CD8-positive, alpha-beta memory T cell (primary cell): ENCODE data around the gene RFTN1. TPM values are rescaled to one million over a fixed set of nuclear protein-coding genes. Genes with fewer than 3 reads are reported as not detected.

ENCODE experiments used
- CTCF ChIA-PET: fragments of 350-600 bp; sonication (Branson Sonifier 250); formaldehyde crosslinking; loops from one replicate; lab custom pipeline; 2021; ENCODE audit warnings: antibody characterized with exemption; lab: Charles Lee
- POLR2A ChIA-PET: fragments of 350-600 bp; sonication (Branson Sonifier 250); formaldehyde crosslinking; loops from one replicate; lab custom pipeline; 2021; ENCODE audit warnings: antibody characterized with exemption; lab: Charles Lee
- DNase-seq, 5 donors: peaks; one replicate each; pipeline versions ENCODE4 v3.0.0 to v3.0.0-alpha.2; 2020 to 2022; ENCODE audit warnings: mixed read lengths in 1 of 5
- H3K27ac ChIP-seq: one replicate; pipeline ENCODE4 v1.7.0; 2013; ENCODE audit warnings: low read depth, mild to moderate bottlenecking, low read length, moderate library complexity
- H3K27me3 ChIP-seq: 2 replicates; pipeline ENCODE4 v1.7.0; 2013; ENCODE audit warnings: low read length, mild to moderate bottlenecking; ENCODE audit not compliant: insufficient read depth, poor library complexity, severe bottlenecking
- H3K36me3 ChIP-seq: 2 replicates; pipeline ENCODE4 v1.7.0; 2013; ENCODE audit warnings: mild to moderate bottlenecking, low read length, moderate library complexity; ENCODE audit not compliant: insufficient read depth
- H3K4me1 ChIP-seq: 2 replicates; pipeline ENCODE4 v1.7.0; 2013; ENCODE audit warnings: mild to moderate bottlenecking, low read length, moderate library complexity; ENCODE audit not compliant: insufficient read depth
- H3K4me3 ChIP-seq: 2 replicates; pipeline ENCODE4 v1.7.0; 2013; ENCODE audit warnings: mild to moderate bottlenecking, low read length
- H3K9me3 ChIP-seq: 2 replicates; pipeline ENCODE4 v1.7.0; 2013; ENCODE audit warnings: mild to moderate bottlenecking, low read length
- H3K27ac Mint-ChIP-seq, 8 donors: one replicate each; pipeline ENCODE4 v1.8.0; 2020 to 2021; ENCODE audit warnings: mixed read lengths in 8 of 8, mild to moderate bottlenecking in 6 of 8, inconsistent platforms in 3 of 8, moderate library complexity in 3 of 8
- H3K27me3 Mint-ChIP-seq, 2 donors: one replicate each; pipeline ENCODE4 v1.8.0; 2020 to 2021; ENCODE audit warnings: mixed read lengths in 2 of 2, mild to moderate bottlenecking in 1 of 2, moderate library complexity in 1 of 2
- H3K36me3 Mint-ChIP-seq, 3 donors: one replicate each; pipeline ENCODE4 v1.8.0; 2020 to 2021; ENCODE audit warnings: mixed read lengths in 3 of 3, inconsistent platforms in 1 of 3, mild to moderate bottlenecking in 1 of 3
- H3K4me1 Mint-ChIP-seq, 3 donors: one replicate each; pipeline ENCODE4 v1.8.0; 2020 to 2021; ENCODE audit warnings: mixed read lengths in 3 of 3, inconsistent platforms in 1 of 3, mild to moderate bottlenecking in 1 of 3
- H3K4me3 Mint-ChIP-seq, 7 donors: one replicate each; pipeline ENCODE4 v1.8.0; 2020 to 2021; ENCODE audit warnings: mixed read lengths in 7 of 7, mild to moderate bottlenecking in 6 of 7, moderate library complexity in 4 of 7, inconsistent platforms in 2 of 7
- H3K9me3 Mint-ChIP-seq, 5 donors: one replicate each; pipeline ENCODE4 v1.8.0; 2020 to 2022; ENCODE audit warnings: mixed read lengths in 5 of 5, mild to moderate bottlenecking in 3 of 5, moderate library complexity in 2 of 5, inconsistent platforms in 1 of 5
- polyA plus RNA-seq: library from polyadenylated mRNA; unstranded; fragments of 300-500 nt; fragmentation: Illumina TruSeq; gene quantifications from one replicate; pipeline ENCODE4 v1.2.3, GENCODE V29; 2021
- total RNA-seq, 2 experiments: library from RNA; stranded (reverse); gene quantifications; one replicate each; pipeline ENCODE4 v1.2.3, GENCODE V29; 2021

The RFTN1 gene
- total and polyA plus RNA-seq, 3 experiments from 2014 or later: 87.4 to 126 (median 125) TPM

GRCh38 chr3:16323737-16324136 lies 189.8 kb downstream of the RFTN1 start:
- Mint-ChIP-seq H3K4me3 (no peak overlapping the region), H3K4me1 (peaks cover 28 to 46% (median 29%) of the 10 kb centered on the region in 3 donors), H3K27me3 (peaks cover 0 to 4% of the 10 kb centered on the region in 2 donors), H3K27ac (peak overlapping the region in 5 of 8 donors; percentile 23 to 90 (median 62)), H3K9me3 (no peaks in the 10 kb centered on the region), H3K36me3 (peaks cover 11 to 94% (median 16%) of the 10 kb centered on the region in 3 donors)
- no peak overlapping the region for H3K4me3 ChIP-seq
- peaks cover 65% of the 10 kb centered on the region for H3K36me3 ChIP-seq
- H3K27me3 ChIP-seq: no peaks in the 10 kb centered on the region
- peaks cover 16% of the 10 kb centered on the region for H3K4me1 ChIP-seq
- DNase-seq: no peak
- CTCF ChIA-PET: interaction anchor here (1.0 to 16.0 kb wide), 5 partner anchors 10 to 56 kb away, joined by 3 to 286 read pairs (median 6); partner anchors contain the start of genes DPH3 and OXNAD1
- POLR2A ChIA-PET: interaction anchor here (1.2 kb wide), 2 partner anchors 35 to 37 kb away, joined by 3 read pairs; no protein-coding TSS in a partner anchor
- no peak overlapping the region for H3K27ac ChIP-seq
- H3K9me3 ChIP-seq: no peaks in the 10 kb centered on the region

GRCh38 chr3:16322189-16322588 lies 191.3 kb downstream of the RFTN1 start:
- Mint-ChIP-seq H3K4me1 (peaks cover 43 to 57% (median 44%) of the 10 kb centered on the region in 3 donors), H3K36me3 (peaks cover 11 to 96% (median 17%) of the 10 kb centered on the region in 3 donors)
- H3K27me3 ChIP-seq: no peaks in the 10 kb centered on the region

DNA sequence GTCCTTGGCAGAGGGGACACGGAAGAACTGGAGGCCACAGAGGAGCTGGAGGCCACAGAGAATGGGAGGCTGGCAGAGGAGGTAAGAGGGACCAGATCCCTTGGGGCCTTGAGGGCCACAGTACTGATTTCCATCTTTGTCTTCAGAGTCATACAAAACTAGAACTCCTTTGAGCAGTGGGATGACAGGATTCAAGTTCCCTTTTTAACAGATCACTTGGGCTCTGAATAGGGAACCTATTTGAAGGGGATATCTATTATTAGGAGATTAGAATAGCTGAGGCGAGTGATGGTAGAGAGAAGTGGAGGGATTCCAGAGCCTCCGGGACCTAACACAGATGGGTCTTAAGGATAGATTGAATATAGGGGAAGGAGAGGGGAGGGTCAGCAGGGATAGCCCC lies 192.8 kb downstream of the RFTN1 start:
- Histone ChIP-seq H3K36me3 (peaks cover 72% of the 10 kb centered on the region), H3K4me3 (no peak overlapping the region), H3K9me3 (no peaks in the 10 kb centered on the region), H3K4me1 (peaks cover 47% of the 10 kb centered on the region), H3K27ac (no peak overlapping the region), H3K27me3 (no peaks in the 10 kb centered on the region)
- peaks cover 16 to 96% (median 21%) of the 10 kb centered on the region in 3 donors for H3K36me3 Mint-ChIP-seq
- peak overlapping the region; percentile 73 to 89 (median 80) for H3K27ac Mint-ChIP-seq
- H3K9me3 Mint-ChIP-seq: no peaks in the 10 kb centered on the region
- CTCF ChIA-PET: interaction anchor here (1.0 to 16.0 kb wide), 8 partner anchors 8 to 231 kb away, joined by 3 to 286 read pairs (median 16); partner anchors contain the start of genes DPH3 and OXNAD1
- peak overlapping the region in 1 of 7 donors; percentile 44 for H3K4me3 Mint-ChIP-seq
- DNase-seq: no peak
- POLR2A ChIA-PET: interaction anchor here (1.5 to 2.8 kb wide), 3 partner anchors 11 to 35 kb away, joined by 3 to 9 read pairs (median 4); no protein-coding TSS in a partner anchor
- peaks cover 0 to 5% of the 10 kb centered on the region in 2 donors for H3K27me3 Mint-ChIP-seq
- H3K4me1 Mint-ChIP-seq: peaks cover 54 to 63% (median 58%) of the 10 kb centered on the region in 3 donors

More at GRCh38 chr3:16322189-16322588, 191.3 kb downstream of the RFTN1 start:
- H3K9me3 Mint-ChIP-seq: no peaks in the 10 kb centered on the region
- ChIA-PET CTCF (interaction anchor here (1.2 to 16.0 kb wide), 4 partner anchors 9 to 54 kb away, joined by 4 to 286 read pairs (median 56); partner anchors contain the start of genes DPH3 and OXNAD1), POLR2A (no interaction called here)
- peak overlapping the region in 7 of 8 donors; percentile 50 to 89 (median 63) for H3K27ac Mint-ChIP-seq
- DNase-seq: no peak
- H3K36me3 ChIP-seq: peaks cover 71% of the 10 kb centered on the region
- no peak overlapping the region for H3K4me3 ChIP-seq
- no peak overlapping the region for H3K27ac ChIP-seq
- no peak overlapping the region for H3K4me3 Mint-ChIP-seq
- H3K9me3 ChIP-seq: no peaks in the 10 kb centered on the region
- peaks cover 32% of the 10 kb centered on the region for H3K4me1 ChIP-seq
- H3K27me3 Mint-ChIP-seq: peaks cover 0 to 4% of the 10 kb centered on the region in 2 donors

DNA sequence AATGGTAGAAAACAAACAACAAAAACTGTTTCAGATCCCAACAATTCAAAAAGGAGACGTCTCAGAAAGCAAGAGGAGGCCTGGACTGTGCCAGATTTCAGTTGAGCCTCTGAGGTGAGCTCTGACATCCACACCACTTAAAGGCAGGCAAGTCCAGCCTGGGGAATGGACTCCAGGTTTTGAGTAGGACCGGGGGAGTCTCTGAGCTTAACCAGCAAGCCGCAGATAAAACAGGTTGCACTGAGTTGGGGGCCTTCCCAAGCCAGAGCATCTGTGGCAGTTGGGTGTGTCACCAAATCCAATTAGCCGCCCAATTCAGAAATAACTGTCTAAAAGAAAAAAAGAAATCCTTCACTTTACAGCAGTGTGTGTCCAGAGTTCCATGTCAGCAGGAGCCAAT lies 193.8 kb downstream of the RFTN1 start:
- no peak for DNase-seq
- ChIA-PET CTCF (interaction anchor here (0.7 to 16.0 kb wide), 25 partner anchors 9 to 235 kb away, joined by 3 to 286 read pairs (median 4); partner anchors contain the start of genes DPH3 and OXNAD1), POLR2A (interaction anchor here (1.0 to 3.7 kb wide), 7 partner anchors 10 to 54 kb away, joined by 3 to 17 read pairs (median 4); partner anchors contain the start of gene OXNAD1)
- Mint-ChIP-seq H3K27ac (peak overlapping the region; percentile 79 to 98 (median 92)), H3K27me3 (peaks cover 0 to 5% of the 10 kb centered on the region in 2 donors), H3K9me3 (no peaks in the 10 kb centered on the region), H3K4me1 (peaks cover 63 to 69% (median 63%) of the 10 kb centered on the region in 3 donors), H3K4me3 (peak overlapping the region in 4 of 7 donors; percentile 1 to 46 (median 30)), H3K36me3 (peaks cover 16 to 94% (median 23%) of the 10 kb centered on the region in 3 donors)
- no peaks in the 10 kb centered on the region for H3K27me3 ChIP-seq
- H3K27ac ChIP-seq: no peak overlapping the region
- H3K36me3 ChIP-seq: peaks cover 71% of the 10 kb centered on the region
- peaks cover 56% of the 10 kb centered on the region for H3K4me1 ChIP-seq
- no peak overlapping the region for H3K4me3 ChIP-seq
- H3K9me3 ChIP-seq: no peaks in the 10 kb centered on the region

DNA sequence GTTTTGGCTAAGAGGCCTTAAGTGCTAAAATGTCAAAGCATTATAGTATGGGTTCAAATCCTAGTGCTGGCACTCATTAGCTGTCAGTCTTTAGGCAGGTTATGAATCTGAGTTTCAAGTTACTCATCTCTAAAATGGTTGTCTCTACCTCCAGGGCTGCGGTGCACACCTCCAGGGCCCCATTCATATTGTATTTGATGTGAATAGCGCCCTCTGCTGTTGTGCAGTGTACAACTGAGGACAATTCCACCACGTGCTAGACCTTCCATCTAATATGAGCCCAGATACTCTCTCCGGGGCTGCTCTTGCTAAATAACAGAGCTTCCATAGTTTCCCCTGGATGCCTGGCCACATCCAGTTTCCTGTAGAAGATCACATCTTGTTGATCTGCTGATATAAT lies 194.2 kb downstream of the RFTN1 start:
- Mint-ChIP-seq H3K4me1 (peaks cover 66 to 73% (median 66%) of the 10 kb centered on the region in 3 donors), H3K9me3 (no peaks in the 10 kb centered on the region), H3K27me3 (peaks cover 0 to 5% of the 10 kb centered on the region in 2 donors), H3K4me3 (peak overlapping the region in 6 of 7 donors; percentile 1 to 46 (median 30)), H3K36me3 (peaks cover 16 to 96% (median 24%) of the 10 kb centered on the region in 3 donors), H3K27ac (peak overlapping the region; percentile 79 to 98 (median 92))
- no peaks in the 10 kb centered on the region for H3K27me3 ChIP-seq
- ChIA-PET POLR2A (interaction anchor here (1.0 to 3.7 kb wide), 7 partner anchors 10 to 54 kb away, joined by 3 to 17 read pairs (median 4); partner anchors contain the start of gene OXNAD1), CTCF (interaction anchor here (0.7 to 16.0 kb wide), 26 partner anchors 9 to 236 kb away, joined by 3 to 286 read pairs (median 4); partner anchors contain the start of genes DPH3 and OXNAD1)
- H3K27ac ChIP-seq: no peak overlapping the region
- peaks cover 69% of the 10 kb centered on the region for H3K36me3 ChIP-seq
- H3K4me3 ChIP-seq: no peak overlapping the region
- DNase-seq: peak; percentile 65 to 88 (median 73)
- peaks cover 61% of the 10 kb centered on the region for H3K4me1 ChIP-seq
- H3K9me3 ChIP-seq: no peaks in the 10 kb centered on the region

DNA sequence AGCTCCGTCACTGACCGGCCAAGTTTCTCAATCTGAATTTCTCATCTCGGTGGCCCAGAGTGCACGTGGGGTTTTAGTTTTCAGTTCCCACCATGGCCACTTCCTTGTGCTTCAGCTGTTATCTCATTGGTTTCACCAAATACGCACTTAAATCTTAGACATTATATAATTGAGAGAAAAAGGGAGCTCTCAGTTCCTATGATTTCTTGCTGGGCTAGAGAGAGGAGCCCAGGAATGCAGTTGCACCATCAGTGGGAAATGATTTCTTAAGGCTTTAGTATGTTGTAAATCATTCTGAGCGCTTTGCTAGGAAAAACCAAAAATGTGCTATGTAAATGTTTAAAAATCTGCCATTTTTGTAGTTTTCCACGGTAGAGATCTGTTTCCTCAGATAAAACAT lies 195.3 kb downstream of the RFTN1 start:
- peak overlapping the region; percentile 71 to 92 (median 89) for H3K27ac Mint-ChIP-seq
- peaks cover 72 to 81% (median 77%) of the 10 kb centered on the region in 3 donors for H3K4me1 Mint-ChIP-seq
- Histone ChIP-seq H3K4me1 (peaks cover 72% of the 10 kb centered on the region), H3K36me3 (peaks cover 71% of the 10 kb centered on the region), H3K27ac (no peak overlapping the region), H3K9me3 (no peaks in the 10 kb centered on the region), H3K4me3 (no peak overlapping the region), H3K27me3 (no peaks in the 10 kb centered on the region)
- H3K36me3 Mint-ChIP-seq: peaks cover 16 to 98% (median 24%) of the 10 kb centered on the region in 3 donors
- peak overlapping the region in 3 of 7 donors; percentile 2 to 69 (median 47) for H3K4me3 Mint-ChIP-seq
- peaks cover 0 to 5% of the 10 kb centered on the region in 2 donors for H3K27me3 Mint-ChIP-seq
- ChIA-PET CTCF (interaction anchor here (1.2 to 16.0 kb wide), 10 partner anchors 10 to 211 kb away, joined by 4 to 286 read pairs (median 7); partner anchors contain the start of genes DPH3 and OXNAD1), POLR2A (interaction anchor here (0.9 to 3.7 kb wide), 3 partner anchors 13 to 27 kb away, joined by 3 to 17 read pairs (median 9); no protein-coding TSS in a partner anchor)
- H3K9me3 Mint-ChIP-seq: no peaks in the 10 kb centered on the region
- no peak for DNase-seq

GRCh38 chr3:16317561-16317945 lies 195.9 kb downstream of the RFTN1 start:
- CTCF ChIA-PET: interaction anchor here (0.6 to 16.0 kb wide), 8 partner anchors 9 to 209 kb away, joined by 3 to 286 read pairs (median 26); partner anchors contain the start of genes DPH3 and OXNAD1
- H3K4me1 ChIP-seq: peaks cover 78% of the 10 kb centered on the region
- DNase-seq: no peak
- peaks cover 77 to 87% (median 84%) of the 10 kb centered on the region in 3 donors for H3K4me1 Mint-ChIP-seq
- no peak overlapping the region for H3K27ac ChIP-seq
- H3K36me3 Mint-ChIP-seq: peaks cover 16 to 94% (median 24%) of the 10 kb centered on the region in 3 donors
- no peaks in the 10 kb centered on the region for H3K27me3 ChIP-seq
- no peaks in the 10 kb centered on the region for H3K9me3 ChIP-seq
- H3K9me3 Mint-ChIP-seq: no peaks in the 10 kb centered on the region
- peak overlapping the region; percentile 17 for H3K4me3 ChIP-seq
- H3K27ac Mint-ChIP-seq: peak overlapping the region; percentile 79 to 92 (median 90)
- H3K4me3 Mint-ChIP-seq: peak overlapping the region in 4 of 7 donors; percentile 12 to 47 (median 42)
- POLR2A ChIA-PET: interaction anchor here (0.8 to 3.7 kb wide), 4 partner anchors 13 to 32 kb away, joined by 3 to 17 read pairs (median 4); no protein-coding TSS in a partner anchor
- peaks cover 67% of the 10 kb centered on the region for H3K36me3 ChIP-seq
- H3K27me3 Mint-ChIP-seq: peaks cover 0 to 5% of the 10 kb centered on the region in 2 donors
